ENCODE results near the gene MRPL51. TPM values are rescaled to one million over a fixed set of nuclear protein-coding genes. Genes with fewer than 3 reads are reported as not detected.

Gene MRPL51
- total RNA-seq, 1 experiment from 2014 or later = 137 TPM

DNA sequence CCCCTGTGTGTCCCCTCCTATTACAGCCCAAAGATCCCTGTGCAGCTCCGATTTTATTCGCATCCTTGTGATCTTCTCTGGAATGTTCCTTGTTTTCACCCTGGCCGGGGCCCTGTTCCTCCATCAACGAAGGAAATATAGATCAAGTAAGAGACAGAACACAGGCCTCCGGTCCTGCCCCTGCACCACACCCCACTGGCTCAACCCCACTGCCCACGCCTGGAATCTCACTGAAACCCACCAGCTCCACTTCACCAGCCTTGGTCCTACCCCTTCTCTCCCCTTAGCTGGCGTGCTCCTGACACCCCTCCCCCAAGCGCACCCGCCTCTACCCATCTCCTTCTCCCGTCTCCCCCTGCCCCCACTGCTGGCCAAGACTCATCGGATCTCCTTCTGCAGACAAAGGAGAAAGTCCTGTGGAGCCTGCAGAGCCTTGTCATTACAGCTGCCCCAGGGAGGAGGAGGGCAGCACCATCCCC, 42.2 kb downstream of the MRPL51 start:
- peak; percentile 71 for DNase-seq
- Histone ChIP-seq H3K4me3 (ENCODE audit: insufficient read depth, low read depth, low read length) (peak overlapping the region; percentile 12; the same call in 1 of the 2 replicates), H3K36me3 (replicated peaks; ENCODE audit: control insufficient read depth, insufficient read depth, low read length) (no peaks in the 10 kb centered on the region), H3K27me3 (ENCODE audit: control insufficient read depth, insufficient read depth, low read length) (no peaks in the 10 kb centered on the region)

GRCh38 chr12:6450091-6450868, 42.8 kb downstream of the MRPL51 start:
- Histone ChIP-seq H3K36me3 (replicated peaks; ENCODE audit: control insufficient read depth, insufficient read depth, low read length) (no peaks in the 10 kb centered on the region), H3K27me3 (ENCODE audit: control insufficient read depth, insufficient read depth, low read length) (no peaks in the 10 kb centered on the region), H3K4me3 (ENCODE audit: insufficient read depth, low read depth, low read length) (no peak overlapping the region)
- no peak for DNase-seq

- no peak within 1 kb of the TSS for H3K4me3 ChIP-seq (ENCODE audit: insufficient read depth, low read depth, low read length)
- H3K36me3 ChIP-seq (replicated peaks; ENCODE audit: control insufficient read depth, insufficient read depth, low read length) = no peaks in the 10 kb centered on the region; the same call in 1 of the 2 replicates
- no peaks in the 10 kb centered on the region for H3K27me3 ChIP-seq (ENCODE audit: control insufficient read depth, insufficient read depth, low read length)
- DNase-seq = no peak
Measured at GRCh38 chr12:6444704-6445688, 48.1 kb downstream of the MRPL51 start, which contains the start of gene CD27. Gene CD27, plus strand, starts transcription at chr12:6444955. Its CDS starts 141 bp downstream, at chr12:6445096.

DNA sequence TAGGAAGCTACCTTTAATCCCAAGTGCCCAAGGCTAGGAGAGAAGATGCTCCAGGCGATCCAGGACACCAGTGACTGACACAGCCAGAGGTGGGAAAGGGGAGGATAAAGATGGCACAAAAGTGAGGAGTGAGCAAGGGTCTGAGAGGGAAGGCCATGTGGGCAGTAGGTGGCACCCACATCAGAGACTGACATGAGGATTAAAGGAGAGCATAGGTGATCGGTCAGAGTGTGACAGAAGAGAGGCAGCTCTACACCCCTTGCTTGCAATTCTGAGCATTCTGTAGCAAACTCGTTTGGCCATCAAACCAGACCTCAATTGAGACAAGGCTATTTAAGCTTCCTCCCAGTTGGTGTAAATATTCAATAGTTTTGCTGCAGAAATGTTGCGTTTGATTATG, 49.0 kb downstream of the MRPL51 start:
- no peaks in the 10 kb centered on the region for H3K27me3 ChIP-seq (ENCODE audit: control insufficient read depth, insufficient read depth, low read length)
- no peak overlapping the region for H3K4me3 ChIP-seq (ENCODE audit: insufficient read depth, low read depth, low read length)
- no peak for DNase-seq
- H3K36me3 ChIP-seq (replicated peaks; ENCODE audit: control insufficient read depth, insufficient read depth, low read length) = no peaks in the 10 kb centered on the region; the same call in 1 of the 2 replicates

GRCh38 chr12:6443361-6443983, 49.6 kb downstream of the MRPL51 start:
- DNase-seq = no peak
- Histone ChIP-seq H3K4me3 (ENCODE audit: insufficient read depth, low read depth, low read length) (no peak overlapping the region), H3K36me3 (replicated peaks; ENCODE audit: control insufficient read depth, insufficient read depth, low read length) (no peaks in the 10 kb centered on the region; the same call in 1 of the 2 replicates), H3K27me3 (ENCODE audit: control insufficient read depth, insufficient read depth, low read length) (no peaks in the 10 kb centered on the region)

DNA sequence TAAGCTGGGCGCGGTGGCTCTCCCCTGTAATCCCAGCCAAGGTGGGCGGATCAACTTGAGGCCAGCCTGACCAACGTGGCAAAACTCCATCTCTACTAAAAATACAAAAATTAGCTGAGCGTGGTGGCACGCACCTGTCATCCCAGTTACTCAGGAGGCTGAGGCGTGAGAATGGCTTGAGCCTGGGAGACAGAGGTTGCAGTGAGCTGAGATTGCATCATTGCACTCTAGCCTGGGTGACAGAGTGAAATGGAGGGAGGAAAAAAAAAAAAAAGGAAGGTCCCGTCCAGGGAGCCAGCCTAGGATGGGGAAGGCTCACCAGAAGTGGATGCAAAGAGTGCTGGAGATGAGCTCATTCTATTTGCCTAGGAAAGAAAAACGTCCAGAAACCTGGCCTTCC, 50.2 kb downstream of the MRPL51 start:
- DNase-seq = no peak
- Histone ChIP-seq H3K27me3 (ENCODE audit: control insufficient read depth, insufficient read depth, low read length) (no peaks in the 10 kb centered on the region), H3K36me3 (replicated peaks; ENCODE audit: control insufficient read depth, insufficient read depth, low read length) (no peaks in the 10 kb centered on the region; the same call in 1 of the 2 replicates), H3K4me3 (ENCODE audit: insufficient read depth, low read depth, low read length) (no peak overlapping the region)

Other genes with a start within 250 kb of the MRPL51 start
- 36.5 and 43.6 TPM in 2 replicates for gene PLEKHG6, start 182.6 kb downstream of the MRPL51 start, total RNA-seq (2014; rRNA removed; shearing (Covaris generic))
- 83.5 and 84.6 TPM in 2 replicates for gene TNFRSF1A, start 151.2 kb downstream of the MRPL51 start, total RNA-seq (2014; rRNA removed; shearing (Covaris generic))
- 28.5 and 41.7 TPM in 2 replicates for gene SCNN1A, start 117.7 kb downstream of the MRPL51 start, total RNA-seq (2014; rRNA removed; shearing (Covaris generic))
- 2.5 and 3.6 TPM in 2 replicates for gene LTBR, start 109.1 kb downstream of the MRPL51 start, total RNA-seq (2014; rRNA removed; shearing (Covaris generic))
- not detected in 2 replicates for gene CD27, start 48.3 kb downstream of the MRPL51 start, total RNA-seq (2014; rRNA removed; shearing (Covaris generic))
- gene TAPBPL, start 41.2 kb downstream of the MRPL51 start, total RNA-seq (2014; rRNA removed; shearing (Covaris generic)) = 0.62 and 1.0 TPM in 2 replicates
- 23.9 and 26.8 TPM in 2 replicates for gene VAMP1, start 22.6 kb downstream of the MRPL51 start, total RNA-seq (2014; rRNA removed; shearing (Covaris generic))
- 104 and 113 TPM in 2 replicates for gene NCAPD2, start 840 bp upstream of the MRPL51 start, total RNA-seq (2014; rRNA removed; shearing (Covaris generic))
- 6,920 and 8,270 TPM in 2 replicates for gene GAPDH, start 41.3 kb upstream of the MRPL51 start, total RNA-seq (2014; rRNA removed; shearing (Covaris generic))
- gene IFFO1, start 62.8 kb upstream of the MRPL51 start, total RNA-seq (2014; rRNA removed; shearing (Covaris generic)) = 15.1 and 18.2 TPM in 2 replicates
- gene NOP2, start 75.0 kb upstream of the MRPL51 start, total RNA-seq (2014; rRNA removed; shearing (Covaris generic)) = 64.2 and 68.8 TPM in 2 replicates
- 236 and 245 TPM in 2 replicates for gene CHD4, start 114.1 kb upstream of the MRPL51 start, total RNA-seq (2014; rRNA removed; shearing (Covaris generic))
- 0.04 TPM in 1 of 2 replicates, not detected in the other for gene LPAR5, start 142.7 kb upstream of the MRPL51 start, total RNA-seq (2014; rRNA removed; shearing (Covaris generic))
- 0.80 and 3.6 TPM in 2 replicates for gene ACRBP, start 154.2 kb upstream of the MRPL51 start, total RNA-seq (2014; rRNA removed; shearing (Covaris generic))
- 26.9 and 31.2 TPM in 2 replicates for gene ING4, start 169.9 kb upstream of the MRPL51 start, total RNA-seq (2014; rRNA removed; shearing (Covaris generic))
- gene ZNF384, start 196.1 kb upstream of the MRPL51 start, total RNA-seq (2014; rRNA removed; shearing (Covaris generic)) = 34.4 and 40.3 TPM in 2 replicates
- 0.42 and 1.4 TPM in 2 replicates for gene PIANP, start 207.6 kb upstream of the MRPL51 start, total RNA-seq (2014; rRNA removed; shearing (Covaris generic))
- 72.1 and 77.6 TPM in 2 replicates for gene COPS7A, start 230.8 kb upstream of the MRPL51 start, total RNA-seq (2014; rRNA removed; shearing (Covaris generic))